Measurements from ENCODE around the gene CEL.
"Not testable (repeated sequence)": the region's sequence is repeated elsewhere in the genome, so short reads cannot be mapped to it uniquely, and the experiment has no call there.

CEL gene

GRCh38 chr9:133061764-133062145 is at the start of gene CEL:
Gene CEL (plus strand): TSS chr9:133061981. CDS start chr9:133062003, 22 bp downstream.
- not testable (repeated sequence) for DNase-seq

- DNase-seq: peak; percentile 46
These were observed 47.1 kb upstream of the CEL start for GRCh38 chr9:133014696-133015095.

- peak; percentile 83 for DNase-seq
These were observed 38.5 kb upstream of the CEL start for GRCh38 chr9:133023117-133023890.

GRCh38 chr9:133026426-133026825 is 35.4 kb upstream of the CEL start:
- peak; percentile 53 for DNase-seq

GRCh38 chr9:133027134-133027533 is 34.6 kb upstream of the CEL start:
- no peak for DNase-seq

- no peak for DNase-seq
These were observed 33.6 kb upstream of the CEL start for GRCh38 chr9:133028221-133028620.

- DNase-seq: no peak
These were observed 31.8 kb upstream of the CEL start for GRCh38 chr9:133029994-133030316.

GRCh38 chr9:133030317-133031129 is 31.3 kb upstream of the CEL start, which contains the start of gene GTF3C5:
Gene GTF3C5 (plus strand): TSS chr9:133030997. CDS start chr9:133031012, 15 bp downstream.
- peak; percentile 100 for DNase-seq

- DNase-seq: no peak
These were observed 30.7 kb upstream of the CEL start for GRCh38 chr9:133031130-133031422.

GRCh38 chr9:133031496-133031911 is 30.3 kb upstream of the CEL start:
- peak; percentile 71 for DNase-seq

GRCh38 chr9:133032171-133032570 is 29.6 kb upstream of the CEL start:
- DNase-seq: no peak

- no peak for DNase-seq
These were observed 26.1 kb upstream of the CEL start for GRCh38 chr9:133035669-133036068.

GRCh38 chr9:133037775-133038515 is 23.8 kb upstream of the CEL start:
- DNase-seq: no peak

- DNase-seq: peak; percentile 75
These were observed 20.8 kb upstream of the CEL start for GRCh38 chr9:133040892-133041479.

- DNase-seq: no peak
These were observed 19.8 kb upstream of the CEL start for GRCh38 chr9:133041958-133042357.

- no peak for DNase-seq
These were observed 19.1 kb upstream of the CEL start for GRCh38 chr9:133042676-133043075.

GRCh38 chr9:133043449-133044035 is 18.2 kb upstream of the CEL start:
- no peak for DNase-seq

- DNase-seq: no peak
These were observed 17.7 kb upstream of the CEL start for GRCh38 chr9:133044125-133044524.

- no peak for DNase-seq
These were observed 17.1 kb upstream of the CEL start for GRCh38 chr9:133044661-133045060.

GRCh38 chr9:133045132-133045531 is 16.6 kb upstream of the CEL start:
- no peak for DNase-seq

- no peak for DNase-seq
These were observed 15.4 kb upstream of the CEL start for GRCh38 chr9:133046196-133046899.

- no peak for DNase-seq
These were observed 14.9 kb upstream of the CEL start for GRCh38 chr9:133046900-133047295.

Data from hematopoietic multipotent progenitor cell treated with erythropoietin and hydrocortisone succinate and interleukin-3 and kit ligand, for 6 days (in vitro differentiated cells).